ENCODE measurements around the gene NT5C. TPM values are rescaled to one million over a fixed set of nuclear protein-coding genes. Genes with fewer than 3 reads are reported as not detected.

NT5C gene
- total RNA-seq, 1 experiment from 2014 or later = 115 TPM

GRCh38 chr17:75154195-75155106 is 22.9 kb upstream of the NT5C start, which contains the start of gene JPT1:
Gene JPT1 (minus strand): TSS chr17:75154512. CDS start chr17:75154397, 115 bp downstream.
- ChIA-PET CTCF (interaction anchor here (0.5 to 2.6 kb wide), 4 partner anchors 18 to 86 kb away, joined by 4 to 10 read pairs (median 6); no protein-coding TSS in a partner anchor), RAD21 (ENCODE audit: low non-redundant PET in 1 of 2, low total read pairs in 2 of 2, uncharacterized antibody in 2 of 2, unreplicated experiment in 2 of 2) (no interaction called here), POLR2A (interaction anchor here (0.6 to 3.0 kb wide), 25 partner anchors 9 to 1882 kb away, joined by 3 to 23 read pairs (median 5); partner anchors contain the start of genes FDXR, NT5C, NUP85 and TMEM94)
- DNase-seq (ENCODE audit: low read depth, low spot score) (peak; percentile 100), ATAC-seq (peak; percentile 94)
- Histone ChIP-seq H3K79me2 (ENCODE audit: insufficient read depth, low read length) (peaks cover 49% of the 10 kb centered on the region), H3K9me2 (ENCODE audit: insufficient read depth) (no peaks in the 10 kb centered on the region), H3K36me3 (ENCODE audit: control insufficient read depth in 1 of 2, insufficient read depth in 2 of 2, low read length in 2 of 2) (peaks cover 5 to 9% of the 10 kb centered on the region in 2 experiments; a peak in 2 of 4 replicates), H3K27me3 (ENCODE audit: insufficient read depth, low read length) (no peaks in the 10 kb centered on the region), H4K20me1 (ENCODE audit: insufficient read depth) (peaks cover 20% of the 10 kb centered on the region; the same call in 1 of the 2 replicates), H3K4me3 (replicated peaks in 1 of 2; ENCODE audit: low read depth in 1 of 2, low read length in 2 of 2) (peak within 1 kb of the TSS; percentile 88 to 96), H3K9me3 (ENCODE audit: control insufficient read depth in 1 of 2, insufficient read depth in 1 of 2, low read depth in 1 of 2, low read length in 2 of 2) (no peaks in the 10 kb centered on the region), H3K9ac (ENCODE audit: low read length) (peak within 1 kb of the TSS; percentile 92), H2AFZ (ENCODE audit: low read depth, low read length, poor library complexity, severe bottlenecking) (no peak within 1 kb of the TSS), H3K27ac (ENCODE audit: low read depth, low read length) (peak within 1 kb of the TSS; percentile 94), H3K4me2 (ENCODE audit: low read length) (peak within 1 kb of the TSS; percentile 90), H3K4me1 (ENCODE audit: control insufficient read depth in 1 of 2, insufficient read depth in 2 of 2, low read length in 2 of 2) (peaks cover 61 to 64% of the 10 kb centered on the region in 2 experiments)
- no TSS peak for BruUV-seq (replicated peaks)
- intact Hi-C loops (cut with micrococcal nuclease) = no loop called here
- no peak for TF ChIP-seq CEBPB (IDR thresholded peaks at IDR 0.05; ENCODE audit: low read depth)
- no peak for TF ChIP-seq CBX3 (IDR thresholded peaks at IDR 0.05; ENCODE audit: low read depth)
- TF ChIP-seq FOSL1 (IDR thresholded peaks at IDR 0.05; ENCODE audit: low read depth) = 0 out of 2 replicates have a peak, but pooled peaks have one; percentile 53
- no peak for TF ChIP-seq SRF (IDR thresholded peaks at IDR 0.05; ENCODE audit: low read depth)
- no peak for TF ChIP-seq EZH2 (IDR thresholded peaks at IDR 0.05)
- TF ChIP-seq ZFX (IDR thresholded peaks at IDR 0.05) = peak; percentile 90; the same call in 1 of the 2 replicates
- TF ChIP-seq ATF3 (IDR thresholded peaks at IDR 0.05) = no peak
- TF ChIP-seq YY1 (IDR thresholded peaks at IDR 0.05; ENCODE audit: extremely low read depth, insufficient replicate concordance, low read depth, low read length) = peak; percentile 53
- TF ChIP-seq RAD21 (IDR thresholded peaks at IDR 0.05; ENCODE audit: low read depth) = no peak
- peak; percentile 100 for TF ChIP-seq POLR2AphosphoS5 (IDR thresholded peaks at IDR 0.05; ENCODE audit: low read depth, low read length)
- peak; percentile 99 for TF ChIP-seq SP1 (IDR thresholded peaks at IDR 0.05; ENCODE audit: low read depth)
- TF ChIP-seq SIN3A (IDR thresholded peaks at IDR 0.05; ENCODE audit: low read depth) = peak; percentile 99
- TF ChIP-seq ELF1 (IDR thresholded peaks at IDR 0.05; ENCODE audit: borderline replicate concordance, low read depth) = no peak; the same call in 1 of the 2 replicates
- no peak for TF ChIP-seq ZBTB33 (IDR thresholded peaks at IDR 0.05; ENCODE audit: extremely low read depth, insufficient replicate concordance, low read length)
- no peak for TF ChIP-seq ZNF274 (IDR thresholded peaks at IDR 0.05; ENCODE audit: low read depth, low read length)
- TF ChIP-seq JUND (IDR thresholded peaks at IDR 0.05) = no peak; the same call in 1 of the 2 replicates
- TF ChIP-seq REST (IDR thresholded peaks at IDR 0.05; ENCODE audit: low read depth) = no peak
- peak; percentile 64 for TF ChIP-seq EGR1 (IDR thresholded peaks at IDR 0.05; ENCODE audit: low read depth)
- peak; percentile 95 for TF ChIP-seq MAX (IDR thresholded peaks at IDR 0.05)
- peak; percentile 100 for TF ChIP-seq POLR2A (IDR thresholded peaks at IDR 0.05; ENCODE audit: borderline replicate concordance, extremely low read depth, insufficient read depth, insufficient read length)

Measured in HCT116 (cell line).